Measurements from ENCODE around the gene MEIKIN. TPM values are rescaled to one million over a fixed set of nuclear protein-coding genes. Genes with fewer than 3 reads are reported as not detected.

Gene MEIKIN
- total RNA-seq, 1 donor from 2014 or later = not detected

DNA sequence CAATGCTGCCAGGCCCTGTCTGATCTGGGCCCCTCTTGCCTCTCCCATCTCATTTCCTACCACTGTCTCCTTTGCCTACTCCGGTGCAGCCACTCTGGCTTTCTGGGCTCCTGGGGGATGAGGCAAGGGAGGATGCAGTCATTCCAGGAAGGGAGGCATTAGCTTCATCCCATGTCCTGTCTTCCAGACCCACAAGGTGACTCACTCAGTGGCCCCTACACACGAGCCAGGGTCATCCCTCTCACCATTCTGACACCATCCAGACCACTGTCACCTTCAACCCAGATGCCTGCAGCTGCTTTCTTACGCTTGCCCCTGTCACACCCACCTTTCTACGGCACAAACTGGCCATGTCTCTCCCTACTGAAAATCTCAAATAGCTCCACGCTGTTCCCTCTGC, 46.9 kb upstream of the MEIKIN start:
- H3K4me1 Mint-ChIP-seq (ENCODE audit: unreplicated experiment) = peaks cover 32% of the 10 kb centered on the region
- no peak overlapping the region for H3K27ac Mint-ChIP-seq (ENCODE audit: unreplicated experiment)
- no peak for TF ChIP-seq CTCF (IDR thresholded peaks at IDR 0.05; ENCODE audit: unreplicated experiment)
- DNase-seq (ENCODE audit: low spot score) = no peak
- H3K9me3 Mint-ChIP-seq (ENCODE audit: unreplicated experiment) = no peaks in the 10 kb centered on the region
- H3K4me3 Mint-ChIP-seq (ENCODE audit: unreplicated experiment) = no peak overlapping the region
- H3K27me3 Mint-ChIP-seq (ENCODE audit: unreplicated experiment) = peaks cover 1% of the 10 kb centered on the region
- H3K36me3 Mint-ChIP-seq (ENCODE audit: low read depth, unreplicated experiment) = no peaks in the 10 kb centered on the region

- Mint-ChIP-seq H3K36me3 (ENCODE audit: low read depth, unreplicated experiment) (no peaks in the 10 kb centered on the region), H3K27ac (ENCODE audit: unreplicated experiment) (no peak overlapping the region), H3K4me1 (ENCODE audit: unreplicated experiment) (peaks cover 26% of the 10 kb centered on the region), H3K4me3 (ENCODE audit: unreplicated experiment) (no peak overlapping the region), H3K9me3 (ENCODE audit: unreplicated experiment) (no peaks in the 10 kb centered on the region), H3K27me3 (ENCODE audit: unreplicated experiment) (peaks cover 1% of the 10 kb centered on the region)
- no peak for TF ChIP-seq CTCF (IDR thresholded peaks at IDR 0.05; ENCODE audit: unreplicated experiment)
- DNase-seq (ENCODE audit: low spot score) = no peak
These were observed 46.3 kb upstream of the MEIKIN start for GRCh38 chr5:131991593-131992324.

DNA sequence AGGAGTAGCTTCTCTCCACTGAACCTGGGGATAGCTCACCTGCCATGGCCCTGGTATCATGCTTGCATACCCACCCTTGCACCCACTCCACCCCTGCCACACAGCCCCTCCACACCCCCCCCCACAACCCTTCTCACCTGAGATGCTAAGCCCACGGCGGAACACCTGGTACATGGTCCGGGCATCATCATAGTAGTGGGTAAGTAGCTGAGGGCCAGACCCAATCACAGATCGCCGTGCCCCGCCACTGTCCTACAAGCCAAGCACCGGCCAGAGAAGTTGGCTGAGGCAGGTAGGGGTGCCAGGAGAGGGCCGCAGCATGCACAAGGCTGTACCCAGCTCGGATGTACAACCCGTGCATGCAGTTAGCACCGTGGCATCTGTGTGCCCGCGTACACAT, 45.3 kb upstream of the MEIKIN start:
- Mint-ChIP-seq H3K4me1 (ENCODE audit: unreplicated experiment) (peaks cover 16% of the 10 kb centered on the region), H3K9me3 (ENCODE audit: unreplicated experiment) (no peaks in the 10 kb centered on the region), H3K27ac (ENCODE audit: unreplicated experiment) (no peak overlapping the region), H3K36me3 (ENCODE audit: low read depth, unreplicated experiment) (no peaks in the 10 kb centered on the region), H3K4me3 (ENCODE audit: unreplicated experiment) (no peak overlapping the region), H3K27me3 (ENCODE audit: unreplicated experiment) (peaks cover 5% of the 10 kb centered on the region)
- DNase-seq (ENCODE audit: low spot score) = no peak
- no peak for TF ChIP-seq CTCF (IDR thresholded peaks at IDR 0.05; ENCODE audit: unreplicated experiment)

GRCh38 chr5:131988601-131989000, 43.1 kb upstream of the MEIKIN start:
- no peaks in the 10 kb centered on the region for H3K9me3 Mint-ChIP-seq (ENCODE audit: unreplicated experiment)

More at GRCh38 chr5:131988601-131989000, 43.1 kb upstream of the MEIKIN start:
- no peak for TF ChIP-seq CTCF (IDR thresholded peaks at IDR 0.05; ENCODE audit: unreplicated experiment)
- Mint-ChIP-seq H3K4me3 (ENCODE audit: unreplicated experiment) (no peak overlapping the region), H3K36me3 (ENCODE audit: low read depth, unreplicated experiment) (no peaks in the 10 kb centered on the region), H3K27me3 (ENCODE audit: unreplicated experiment) (peaks cover 11% of the 10 kb centered on the region), H3K27ac (ENCODE audit: unreplicated experiment) (no peak overlapping the region), H3K4me1 (ENCODE audit: unreplicated experiment) (peaks cover 8% of the 10 kb centered on the region)
- DNase-seq (ENCODE audit: low spot score) = no peak
